ENCODE results near the gene PRDM16. TPM values are rescaled to one million over a fixed set of nuclear protein-coding genes. Genes with fewer than 3 reads are reported as not detected.

PRDM16 gene
- total RNA-seq, 4 donors from 2014 or later: 0.26 to 7.7 (median 0.35) TPM; not detected in 1

GRCh38 chr1:3054474-3054873 lies 14.5 kb upstream of the PRDM16 start:
- no peak for TF ChIP-seq CTCF (IDR thresholded peaks at IDR 0.05)
- no peak for TF ChIP-seq POLR2A (IDR thresholded peaks at IDR 0.05)
- intact Hi-C loops (cut with DNase I; ENCODE audit: low total_unique reads): no loop called here
- H3K27me3 ChIP-seq: no peaks in the 10 kb centered on the region
- H3K36me3 ChIP-seq: no peaks in the 10 kb centered on the region
- H3K4me1 ChIP-seq: no peaks in the 10 kb centered on the region
- no peaks in the 10 kb centered on the region for H3K9me3 ChIP-seq
- H3K4me3 ChIP-seq: no peak overlapping the region
- H3K27ac ChIP-seq: no peak overlapping the region
- DNase-seq: no peak

- Histone ChIP-seq H3K27me3 (no peaks in the 10 kb centered on the region), H3K4me1 (no peaks in the 10 kb centered on the region), H3K4me3 (no peak overlapping the region), H3K9me3 (no peaks in the 10 kb centered on the region), H3K36me3 (no peaks in the 10 kb centered on the region), H3K27ac (no peak overlapping the region)
- intact Hi-C loops (cut with DNase I; ENCODE audit: low total_unique reads): no loop called here
- no peak for TF ChIP-seq POLR2A (IDR thresholded peaks at IDR 0.05)
- TF ChIP-seq CTCF (IDR thresholded peaks at IDR 0.05): no peak
- no peak for DNase-seq
These were observed 14.0 kb upstream of the PRDM16 start for GRCh38 chr1:3055051-3055450.

- no peak for DNase-seq
- intact Hi-C loops (cut with DNase I; ENCODE audit: low total_unique reads): no loop called here
- no peaks in the 10 kb centered on the region for H3K27me3 ChIP-seq
These were observed 12.4 kb upstream of the PRDM16 start for GRCh38 chr1:3056641-3057040.

GRCh38 chr1:3058263-3059030 lies 10.6 kb upstream of the PRDM16 start:
- intact Hi-C loops (cut with DNase I; ENCODE audit: low total_unique reads): no loop called here
- no peak for TF ChIP-seq POLR2A (IDR thresholded peaks at IDR 0.05)
- Histone ChIP-seq H3K27ac (no peak overlapping the region), H3K4me1 (peaks cover 0 to under 1% of the 10 kb centered on the region in 2 donors), H3K4me3 (no peak overlapping the region), H3K9me3 (no peaks in the 10 kb centered on the region), H3K27me3 (peaks cover 11 to 16% of the 10 kb centered on the region in 2 donors), H3K36me3 (no peaks in the 10 kb centered on the region)
- DNase-seq: no peak

More at GRCh38 chr1:3056641-3057040, 12.4 kb upstream of the PRDM16 start:
- TF ChIP-seq POLR2A (IDR thresholded peaks at IDR 0.05) (no peak), CTCF (IDR thresholded peaks at IDR 0.05) (no peak)
- H3K27ac ChIP-seq: no peak overlapping the region
- H3K36me3 ChIP-seq: no peaks in the 10 kb centered on the region
- no peak overlapping the region for H3K4me3 ChIP-seq
- H3K9me3 ChIP-seq: no peaks in the 10 kb centered on the region
- H3K4me1 ChIP-seq: no peaks in the 10 kb centered on the region

- no peaks in the 10 kb centered on the region for H3K36me3 ChIP-seq
- H3K4me1 ChIP-seq: peaks cover 0 to 5% of the 10 kb centered on the region in 2 donors
- TF ChIP-seq POLR2A (IDR thresholded peaks at IDR 0.05): no peak
- TF ChIP-seq CTCF (IDR thresholded peaks at IDR 0.05): no peak
- H3K9me3 ChIP-seq: no peaks in the 10 kb centered on the region
- no peak for DNase-seq
- no peak overlapping the region for H3K27ac ChIP-seq
- no peak overlapping the region for H3K4me3 ChIP-seq
- intact Hi-C loops (cut with DNase I; ENCODE audit: low total_unique reads): no loop called here
- peaks cover 17 to 32% of the 10 kb centered on the region in 2 donors for H3K27me3 ChIP-seq
These were observed 8.9 kb upstream of the PRDM16 start for GRCh38 chr1:3060127-3060526.

All from uterus (tissue), 4 donors.